VCaP (cell line): ENCODE measurements around the gene CTNNA1.
"Not testable (repeated sequence)": the region's sequence is repeated elsewhere in the genome, so short reads cannot be mapped to it uniquely, and the experiment has no call there.

Source experiments
- H3K27ac ChIP-seq: fragments of 450-650 bp; 2 replicates; pipeline ENCODE4 v1.5.1; 2017
- TF ChIP-seq, protein P1 (sequence below): fragments of 450-650 bp; conservative IDR thresholded peaks from 2 replicates; pipeline ENCODE4 v1.5.1; 2017; ENCODE audit warnings: mild to moderate bottlenecking, moderate library complexity

CTNNA1 gene

DNA sequence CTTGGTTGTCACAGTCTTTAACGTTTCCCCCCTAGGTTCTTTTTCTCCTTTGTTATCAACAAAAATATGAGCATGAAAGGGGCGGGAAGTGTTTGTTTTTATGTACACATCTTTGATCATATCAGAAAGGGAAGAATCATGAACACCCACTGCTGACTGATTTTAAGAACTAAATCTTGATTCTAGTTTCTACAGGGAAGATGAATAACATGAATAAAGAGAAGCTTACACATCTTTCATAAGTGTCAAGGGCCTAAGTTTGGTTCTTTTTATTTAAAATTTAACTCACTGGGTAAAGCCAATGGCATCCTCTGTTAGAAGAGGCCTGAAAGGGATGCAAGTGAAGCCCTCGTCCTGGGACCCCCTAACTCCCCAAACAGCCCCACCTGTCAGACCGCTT, 14.8 kb upstream of the CTNNA1 start:
- TF ChIP-seq, protein P1, sequence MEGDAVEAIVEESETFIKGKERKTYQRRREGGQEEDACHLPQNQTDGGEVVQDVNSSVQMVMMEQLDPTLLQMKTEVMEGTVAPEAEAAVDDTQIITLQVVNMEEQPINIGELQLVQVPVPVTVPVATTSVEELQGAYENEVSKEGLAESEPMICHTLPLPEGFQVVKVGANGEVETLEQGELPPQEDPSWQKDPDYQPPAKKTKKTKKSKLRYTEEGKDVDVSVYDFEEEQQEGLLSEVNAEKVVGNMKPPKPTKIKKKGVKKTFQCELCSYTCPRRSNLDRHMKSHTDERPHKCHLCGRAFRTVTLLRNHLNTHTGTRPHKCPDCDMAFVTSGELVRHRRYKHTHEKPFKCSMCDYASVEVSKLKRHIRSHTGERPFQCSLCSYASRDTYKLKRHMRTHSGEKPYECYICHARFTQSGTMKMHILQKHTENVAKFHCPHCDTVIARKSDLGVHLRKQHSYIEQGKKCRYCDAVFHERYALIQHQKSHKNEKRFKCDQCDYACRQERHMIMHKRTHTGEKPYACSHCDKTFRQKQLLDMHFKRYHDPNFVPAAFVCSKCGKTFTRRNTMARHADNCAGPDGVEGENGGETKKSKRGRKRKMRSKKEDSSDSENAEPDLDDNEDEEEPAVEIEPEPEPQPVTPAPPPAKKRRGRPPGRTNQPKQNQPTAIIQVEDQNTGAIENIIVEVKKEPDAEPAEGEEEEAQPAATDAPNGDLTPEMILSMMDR = no peak
- H3K27ac ChIP-seq = no peak overlapping the region

DNA sequence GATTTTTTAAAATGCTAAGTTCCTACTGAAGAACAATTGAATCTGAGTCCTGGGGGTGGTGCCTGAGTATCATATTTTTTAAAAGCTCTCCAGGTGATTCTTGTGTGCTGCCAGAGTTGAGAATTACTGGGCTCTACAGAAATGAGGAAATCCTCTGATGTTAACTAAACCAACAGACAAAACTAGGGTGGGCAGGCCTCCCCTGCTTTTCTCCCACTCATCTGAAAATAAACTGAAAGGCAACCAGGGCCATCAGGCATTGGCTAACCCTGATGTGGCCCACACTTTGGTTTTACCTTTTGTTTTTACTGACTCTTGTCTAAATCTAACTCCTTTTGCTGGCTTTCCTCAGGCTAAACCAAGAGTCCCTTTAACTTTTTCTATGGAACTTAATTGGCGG, 13.3 kb upstream of the CTNNA1 start:
- H3K27ac ChIP-seq = no peak overlapping the region
- TF ChIP-seq, protein P1 = no peak

DNA sequence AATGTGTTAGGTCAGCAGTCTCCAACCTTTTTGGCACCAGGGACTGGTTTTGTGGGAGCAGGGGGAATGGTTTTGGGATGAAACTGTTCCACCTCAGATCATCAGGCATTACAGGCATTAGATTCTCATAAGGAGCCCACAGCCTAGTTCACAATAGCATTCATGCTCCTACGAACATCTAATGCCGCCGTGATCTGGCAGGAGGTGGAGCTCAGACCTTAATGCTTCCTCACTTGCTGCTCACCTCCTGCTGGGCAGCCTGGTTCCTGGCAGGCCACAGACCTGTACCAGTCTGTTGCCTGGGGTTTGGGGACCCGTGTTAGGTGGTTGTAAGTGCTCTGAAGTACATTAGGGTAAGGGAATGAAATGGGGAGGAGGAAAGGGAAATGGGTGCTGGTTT, 9.7 kb upstream of the CTNNA1 start:
- no peak overlapping the region for H3K27ac ChIP-seq
- TF ChIP-seq, protein P1 = no peak

DNA sequence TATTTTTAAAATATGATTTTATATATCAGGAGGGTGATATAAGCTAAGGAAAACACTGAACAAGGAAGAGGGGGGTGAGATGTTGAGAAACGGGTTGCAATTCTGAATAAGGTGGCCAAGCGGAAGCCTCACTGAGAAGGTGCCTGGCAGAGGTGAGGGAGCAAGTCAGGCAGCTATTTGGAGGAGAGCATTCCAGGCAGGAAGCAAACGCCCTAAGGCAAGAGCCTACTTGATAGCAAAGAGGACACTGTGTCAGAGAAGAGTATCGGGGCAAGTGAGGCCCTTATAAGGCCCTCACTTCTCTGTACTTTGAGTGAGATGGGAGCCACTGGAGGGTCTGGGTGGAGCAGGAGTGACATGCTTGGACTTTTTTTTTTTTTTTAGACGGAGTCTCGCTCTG, 8.0 kb upstream of the CTNNA1 start:
- TF ChIP-seq, protein P1 = no peak
- H3K27ac ChIP-seq = no peak overlapping the region

DNA sequence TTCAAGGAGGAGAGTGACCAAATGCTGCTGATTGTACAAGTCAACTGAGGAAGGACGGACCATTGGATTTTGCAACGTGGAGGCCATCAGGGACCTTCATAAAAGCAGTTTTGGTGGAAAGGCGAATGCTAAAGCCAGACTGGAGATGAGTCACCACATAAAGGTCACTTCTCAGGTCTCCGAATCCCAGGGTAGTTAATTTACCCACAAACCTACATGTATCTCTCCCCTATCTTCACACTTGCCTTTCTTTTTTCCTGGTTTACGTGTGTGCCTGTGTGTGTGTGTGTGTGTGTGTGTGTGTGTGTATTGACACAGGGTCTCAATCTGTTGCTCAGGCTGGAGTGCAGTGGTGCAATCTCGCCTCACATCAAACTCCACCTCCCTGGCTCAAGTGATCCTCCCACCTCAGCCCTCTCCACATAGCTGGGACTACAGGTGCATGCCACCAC, 4.6 kb upstream of the CTNNA1 start:
- TF ChIP-seq, protein P1 = no peak
- H3K27ac ChIP-seq = no peak overlapping the region

DNA sequence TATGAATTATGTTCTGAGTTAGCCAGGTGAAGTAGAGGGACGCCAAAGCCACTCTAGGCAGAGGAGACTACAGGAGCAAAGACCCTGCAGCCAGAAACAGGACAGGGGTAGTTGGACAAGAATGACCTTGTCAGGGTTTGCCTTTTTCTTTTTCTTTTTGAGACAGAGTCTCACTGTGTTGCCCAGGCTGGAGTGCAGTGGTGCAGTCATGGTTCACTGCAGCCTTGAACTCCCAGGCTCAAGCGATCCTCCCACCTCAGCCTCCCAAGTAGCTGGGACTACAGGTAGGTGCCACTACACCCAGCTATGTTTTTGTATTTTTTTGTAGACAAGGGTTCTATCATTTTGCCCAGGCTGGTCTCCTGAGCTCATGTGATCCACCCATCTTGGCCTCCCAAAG, 1.9 kb upstream of the CTNNA1 start:
- not testable (repeated sequence) for H3K27ac ChIP-seq

DNA sequence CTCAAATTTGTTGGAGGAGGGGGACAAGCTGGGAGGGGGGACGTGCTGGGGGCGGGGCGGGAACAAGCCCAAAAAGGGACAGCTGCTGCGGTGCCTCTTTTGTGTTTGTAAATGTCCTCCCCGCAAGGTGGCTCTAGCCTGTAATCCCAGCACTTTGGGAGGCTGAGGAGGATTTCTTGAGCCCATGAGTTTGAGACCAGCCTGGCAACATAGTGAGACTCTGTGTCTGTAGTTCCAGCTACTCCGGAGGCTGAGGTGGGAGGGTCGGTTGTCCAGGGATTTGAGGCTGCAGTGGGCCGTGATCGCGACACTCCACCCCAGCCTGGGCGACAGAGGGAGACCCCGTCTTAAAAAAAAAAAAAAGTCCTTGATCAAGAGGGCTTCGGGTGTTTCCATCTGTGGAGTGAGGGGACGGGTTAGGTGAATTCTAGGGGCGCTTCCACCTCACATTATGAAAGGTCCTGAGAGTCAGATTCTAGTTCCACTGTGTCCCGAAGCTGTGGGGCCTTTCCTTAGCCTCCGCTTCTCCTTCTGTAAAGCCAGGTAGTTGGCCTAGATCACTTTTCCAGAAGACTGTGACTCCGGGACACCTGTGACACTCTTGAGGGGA, 779 bp upstream of the CTNNA1 start:
- peak overlapping the region; percentile 99 for H3K27ac ChIP-seq
- TF ChIP-seq, protein P1 = peak; percentile 9; the same call in 1 of the 2 replicates

DNA sequence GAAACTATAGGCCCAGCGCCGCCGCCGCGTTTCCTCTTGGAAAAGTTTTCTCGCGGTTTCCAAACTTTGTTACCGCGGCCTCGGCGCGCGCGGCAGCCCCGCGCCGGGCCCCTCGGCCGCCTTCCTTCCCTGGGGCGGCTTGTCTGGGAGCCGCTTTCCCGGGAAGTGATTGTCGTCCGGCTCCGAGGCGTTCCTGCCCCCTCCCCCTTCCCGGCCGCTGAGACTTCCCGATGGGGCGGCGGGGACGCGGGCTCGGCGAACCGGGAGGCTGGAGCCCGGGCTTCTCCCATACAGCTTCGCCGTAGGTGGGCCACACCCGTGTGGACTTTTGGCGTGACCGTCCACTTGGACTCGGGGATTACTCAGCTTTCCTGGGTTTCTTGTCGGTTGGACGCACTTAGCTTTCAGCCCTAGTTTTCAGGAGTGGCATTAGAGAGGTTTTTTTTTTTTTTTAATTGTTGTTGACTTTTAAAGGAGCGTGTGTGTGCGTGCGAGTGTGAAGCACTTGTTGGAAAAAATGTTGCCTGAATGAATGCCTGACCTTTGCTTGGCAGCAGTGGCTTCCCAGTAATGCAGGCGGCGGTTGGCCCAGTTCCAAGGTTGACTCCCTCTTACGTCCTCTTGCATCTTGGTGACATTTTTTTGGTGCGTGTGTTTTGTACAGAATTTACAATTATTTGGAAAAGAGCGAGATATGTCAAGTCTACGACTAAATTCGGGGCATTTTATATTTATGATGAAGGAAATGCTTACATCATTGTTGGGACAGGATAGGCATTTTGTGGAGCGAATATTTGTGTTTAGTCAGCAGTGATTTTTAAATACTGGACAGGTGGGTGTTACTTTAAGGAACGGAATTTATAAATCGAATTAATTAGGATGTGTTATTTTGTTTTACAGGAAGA, 821 bp downstream of the CTNNA1 start:
- H3K27ac ChIP-seq = peak overlapping the region; percentile 99

More for the DNA sequence above, 821 bp downstream of the CTNNA1 start:
- TF ChIP-seq, protein P1 = no peak
